DMS53 (cell line): ENCODE measurements around the gene PILRB.
"Not testable (repeated sequence)": the region's sequence is repeated elsewhere in the genome, so short reads cannot be mapped to it uniquely, and the experiment has no call there.

Source experiments
- DNase-seq: peaks from one replicate; lab custom pipeline; 2025; lab: John Stamatoyannopoulos, UW

Gene PILRB

GRCh38 chr7:100358027-100358856, at the start of gene PILRB:
TSS of gene PILRB (plus strand) at chr7:100358117. CDS start at chr7:100358303, 186 bp downstream.
- no peak for DNase-seq

GRCh38 chr7:100318329-100318728, 39.6 kb upstream of the PILRB start:
- DNase-seq: not testable (repeated sequence)

GRCh38 chr7:100321648-100322047, 36.3 kb upstream of the PILRB start:
- DNase-seq: not testable (repeated sequence)

GRCh38 chr7:100324194-100324593, 33.7 kb upstream of the PILRB start:
- DNase-seq: not testable (repeated sequence)

- DNase-seq: not testable (repeated sequence)
These were observed 32.2 kb upstream of the PILRB start for GRCh38 chr7:100325671-100326070.

GRCh38 chr7:100326914-100327313, 31.0 kb upstream of the PILRB start:
- DNase-seq: not testable (repeated sequence)

- peak; percentile 98 for DNase-seq
These were observed 22.1 kb upstream of the PILRB start for GRCh38 chr7:100335566-100336466.

- DNase-seq: not testable (repeated sequence)
These were observed 19.7 kb upstream of the PILRB start for GRCh38 chr7:100338083-100338696.

- DNase-seq: not testable (repeated sequence)
These were observed 16.6 kb upstream of the PILRB start for GRCh38 chr7:100341286-100341685.

- no peak for DNase-seq
These were observed 15.2 kb upstream of the PILRB start for GRCh38 chr7:100342765-100343164.

- DNase-seq: not testable (repeated sequence)
These were observed 13.8 kb upstream of the PILRB start for GRCh38 chr7:100344124-100344559.

GRCh38 chr7:100344560-100345287, 13.2 kb upstream of the PILRB start:
- DNase-seq: peak; percentile 92

- DNase-seq: peak; percentile 70
These were observed 12.6 kb upstream of the PILRB start for GRCh38 chr7:100345288-100345672.

GRCh38 chr7:100346921-100347320, 11.0 kb upstream of the PILRB start:
- no peak for DNase-seq

- DNase-seq: no peak
These were observed 9.1 kb upstream of the PILRB start for GRCh38 chr7:100348805-100349204.

GRCh38 chr7:100349757-100350156, 8.2 kb upstream of the PILRB start:
- DNase-seq: no peak

- DNase-seq: no peak
These were observed 6.3 kb upstream of the PILRB start for GRCh38 chr7:100351657-100352058.

GRCh38 chr7:100352230-100352781, 5.6 kb upstream of the PILRB start:
- DNase-seq: not testable (repeated sequence)

GRCh38 chr7:100352984-100353684, 4.8 kb upstream of the PILRB start:
- DNase-seq: no peak

- DNase-seq: no peak
These were observed 4.1 kb upstream of the PILRB start for GRCh38 chr7:100353685-100354330.
